GM23338 (cell line): ENCODE results near the gene AGAP1. TPM values are rescaled to one million over a fixed set of nuclear protein-coding genes. Genes with fewer than 3 reads are reported as not detected.

Experiments
- ATAC-seq: fragments of 200-7000 bp; cut with Tn5 transposase; 3 replicates; pipeline ENCODE4 v1.9.1; 2020
- DNase-seq: peaks from one replicate; pipeline ENCODE4 v3.0.0-alpha.2; 2015; ENCODE audit warnings: low spot score
- H2AFZ ChIP-seq: fragments of 200-600 bp; sonication (generic); 2 replicates; pipeline ENCODE4 v1.8.0; 2016; ENCODE audit warnings: antibody characterized with exemption, mild to moderate bottlenecking, moderate library complexity
- H3F3A ChIP-seq: fragments of 200-600 bp; sonication (generic); replicated peaks from 2 replicates; pipeline ENCODE4 v1.8.0; 2017; ENCODE audit warnings: antibody characterized with exemption, mixed run types, low read depth
- H3K27ac ChIP-seq: fragments of 200-600 bp; sonication (generic); 2 replicates; pipeline ENCODE4 v1.6.1; 2016; ENCODE audit warnings: low read depth
- H3K27me3 ChIP-seq: fragments of 200-600 bp; sonication (generic); 2 replicates; pipeline ENCODE4 v1.8.0; 2016; ENCODE audit warnings: mild to moderate bottlenecking, mixed run types, moderate library complexity; ENCODE audit not compliant: insufficient read depth
- H3K36me3 ChIP-seq: fragments of 200-600 bp; sonication (generic); 2 replicates; pipeline ENCODE4 v1.8.0; 2016; ENCODE audit warnings: mild to moderate bottlenecking; ENCODE audit not compliant: insufficient read depth
- H3K4me1 ChIP-seq: fragments of 200-600 bp; sonication (generic); 2 replicates; pipeline ENCODE4 v1.8.0; 2016; ENCODE audit warnings: mild to moderate bottlenecking, moderate library complexity; ENCODE audit not compliant: insufficient read depth
- H3K4me2 ChIP-seq: fragments of 200-600 bp; sonication (generic); 2 replicates; pipeline ENCODE4 v1.7.1; 2017; ENCODE audit warnings: mixed run types
- H3K4me3 ChIP-seq: fragments of 200-600 bp; sonication (generic); 2 replicates; pipeline ENCODE4 v1.6.1; 2016; ENCODE audit warnings: mixed run types
- H3K79me2 ChIP-seq: fragments of 200-600 bp; sonication (generic); replicated peaks from 2 replicates; pipeline ENCODE4 v1.8.0; 2017; ENCODE audit warnings: mild to moderate bottlenecking; ENCODE audit not compliant: insufficient read depth
- H3K9me2 ChIP-seq: fragments of 200-600 bp; sonication (generic); 2 replicates; pipeline ENCODE4 v1.8.0; 2017; ENCODE audit not compliant: insufficient read depth
- H4K20me1 ChIP-seq: fragments of 200-600 bp; sonication (generic); replicated peaks from 2 replicates; pipeline ENCODE4 v1.8.0; 2017; ENCODE audit warnings: mild to moderate bottlenecking; ENCODE audit not compliant: insufficient read depth
- H3K27ac Mint-ChIP-seq: 2 replicates; pipeline ENCODE4 v1.8.0; 2020; ENCODE audit warnings: inconsistent platforms, mild to moderate bottlenecking, moderate library complexity, mixed read lengths
- H3K27me3 Mint-ChIP-seq: 3 replicates; pipeline ENCODE4 v1.8.0; 2022; ENCODE audit warnings: low read depth, mild to moderate bottlenecking, moderate library complexity, mixed read lengths, inconsistent platforms; ENCODE audit not compliant: insufficient read depth, poor library complexity
- H3K36me3 Mint-ChIP-seq: 3 replicates; pipeline ENCODE4 v1.8.0; 2021; ENCODE audit warnings: low read depth, mild to moderate bottlenecking, inconsistent platforms, moderate library complexity, mixed read lengths
- H3K4me1 Mint-ChIP-seq: 3 replicates; pipeline ENCODE4 v1.8.0; 2020; ENCODE audit warnings: mild to moderate bottlenecking, inconsistent platforms, mixed read lengths
- H3K4me3 Mint-ChIP-seq: 3 replicates; pipeline ENCODE4 v1.8.0; 2021; ENCODE audit warnings: moderate library complexity, mild to moderate bottlenecking, inconsistent platforms, mixed read lengths
- H3K9me3 Mint-ChIP-seq: 3 replicates; pipeline ENCODE4 v1.8.0; 2020; ENCODE audit warnings: moderate library complexity, mild to moderate bottlenecking, inconsistent platforms, mixed read lengths
- CREB1 ChIP-seq: fragments of 250-450 bp; sonication (Bioruptor Pico); IDR thresholded peaks from 2 replicates; pipeline ENCODE4 v1.5.0; 2020; ENCODE audit warnings: low read depth, mild to moderate bottlenecking, moderate library complexity
- CTCF ChIP-seq, 2 experiments: fragments of 200-600 bp in 1 of 2; sonication (generic) in 1 of 2; conservative IDR thresholded peaks; 2 replicates each; pipeline versions ENCODE4 v1.5.1 to v1.6.1; 2016 to 2017; ENCODE audit warnings: antibody characterized with exemption in 2 of 2, low read depth in 2 of 2, mild to moderate bottlenecking in 2 of 2, moderate library complexity in 1 of 2
- JUNB ChIP-seq: IDR thresholded peaks from one replicate; pipeline ENCODE4 v1.6.1; 2016; ENCODE audit warnings: antibody characterized with exemption; ENCODE audit not compliant: unreplicated experiment
- NANOG ChIP-seq: IDR thresholded peaks from 2 replicates; pipeline ENCODE4 v1.6.1; 2016; ENCODE audit warnings: antibody characterized with exemption, borderline replicate concordance
- POLR2AphosphoS5 ChIP-seq: IDR thresholded peaks from 2 replicates; pipeline ENCODE4 v1.6.1; 2016; ENCODE audit warnings: antibody characterized with exemption, low read depth
- STAT1 ChIP-seq: IDR thresholded peaks from one replicate; pipeline ENCODE4 v1.6.1; 2016; ENCODE audit warnings: antibody characterized with exemption; ENCODE audit not compliant: unreplicated experiment
- ZNF331 ChIP-seq: fragments of 250-450 bp; sonication (Bioruptor Pico); IDR thresholded peaks from 2 replicates; pipeline ENCODE4 v1.5.0; 2020; ENCODE audit warnings: low read depth, mild to moderate bottlenecking, moderate library complexity
- polyA plus RNA-seq: library from polyadenylated mRNA; unstranded; fragments of >200 nt; fragmentation: Nextera tagmentation; extraction: Ambion mirVana; gene quantifications from 2 replicates; pipeline ENCODE4 v1.2.1, GENCODE V29; 2016
- total RNA-seq: library from RNA; depleted of rRNA; stranded (reverse); fragments of >200 nt; shearing (Covaris generic); gene quantifications from 2 replicates; pipeline ENCODE4 v1.2.3, GENCODE V29; 2014
- TF ChIP-seq, protein P1 (sequence below): IDR thresholded peaks from one replicate; pipeline ENCODE4 v1.6.1; 2018; ENCODE audit warnings: antibody characterized with exemption; ENCODE audit not compliant: unreplicated experiment
- TF ChIP-seq, protein P2 (sequence below): fragments of 250-450 bp; sonication (Bioruptor Pico); IDR thresholded peaks from 2 replicates; pipeline ENCODE4 v1.5.0; 2020; ENCODE audit warnings: mild to moderate bottlenecking, moderate library complexity

The AGAP1 gene
- total and polyA plus RNA-seq, 2 experiments from 2014 or later = 13.3 to 27.9 TPM

DNA sequence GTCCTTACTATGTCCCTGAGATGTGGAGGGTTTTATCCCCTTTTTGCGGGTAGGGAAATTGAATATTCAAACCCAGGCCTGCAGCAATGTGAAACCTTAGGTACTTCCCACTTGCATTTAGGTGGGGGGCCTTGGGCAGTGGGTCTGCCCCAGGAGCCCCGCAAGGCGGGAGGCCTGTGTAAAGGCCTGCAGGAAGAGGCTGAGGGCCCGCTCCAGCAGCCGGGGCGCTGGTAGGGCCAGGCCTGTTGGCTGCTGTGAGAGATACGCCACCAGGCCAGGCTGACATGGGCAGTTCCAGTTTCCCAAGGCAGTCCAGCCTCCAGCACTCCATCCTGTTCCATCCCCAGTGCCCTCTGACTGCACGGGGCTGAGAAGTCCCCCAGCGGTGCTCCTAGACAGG lies 610.1 kb downstream of the AGAP1 start:
- Histone ChIP-seq H3K27ac (no peak overlapping the region), H3K4me2 (no peak overlapping the region), H3K4me1 (peaks cover 19% of the 10 kb centered on the region), H3K27me3 (no peaks in the 10 kb centered on the region), H3K79me2 (no peaks in the 10 kb centered on the region), H3K4me3 (no peak overlapping the region), H4K20me1 (no peaks in the 10 kb centered on the region; the same call in 1 of the 2 replicates), H2AFZ (no peak overlapping the region), H3K9me2 (no peaks in the 10 kb centered on the region), H3F3A (0 out of 2 replicates have a peak, but pooled peaks cover 3% of the 10 kb centered on the region), H3K36me3 (no peaks in the 10 kb centered on the region)
- TF ChIP-seq, protein P1, sequence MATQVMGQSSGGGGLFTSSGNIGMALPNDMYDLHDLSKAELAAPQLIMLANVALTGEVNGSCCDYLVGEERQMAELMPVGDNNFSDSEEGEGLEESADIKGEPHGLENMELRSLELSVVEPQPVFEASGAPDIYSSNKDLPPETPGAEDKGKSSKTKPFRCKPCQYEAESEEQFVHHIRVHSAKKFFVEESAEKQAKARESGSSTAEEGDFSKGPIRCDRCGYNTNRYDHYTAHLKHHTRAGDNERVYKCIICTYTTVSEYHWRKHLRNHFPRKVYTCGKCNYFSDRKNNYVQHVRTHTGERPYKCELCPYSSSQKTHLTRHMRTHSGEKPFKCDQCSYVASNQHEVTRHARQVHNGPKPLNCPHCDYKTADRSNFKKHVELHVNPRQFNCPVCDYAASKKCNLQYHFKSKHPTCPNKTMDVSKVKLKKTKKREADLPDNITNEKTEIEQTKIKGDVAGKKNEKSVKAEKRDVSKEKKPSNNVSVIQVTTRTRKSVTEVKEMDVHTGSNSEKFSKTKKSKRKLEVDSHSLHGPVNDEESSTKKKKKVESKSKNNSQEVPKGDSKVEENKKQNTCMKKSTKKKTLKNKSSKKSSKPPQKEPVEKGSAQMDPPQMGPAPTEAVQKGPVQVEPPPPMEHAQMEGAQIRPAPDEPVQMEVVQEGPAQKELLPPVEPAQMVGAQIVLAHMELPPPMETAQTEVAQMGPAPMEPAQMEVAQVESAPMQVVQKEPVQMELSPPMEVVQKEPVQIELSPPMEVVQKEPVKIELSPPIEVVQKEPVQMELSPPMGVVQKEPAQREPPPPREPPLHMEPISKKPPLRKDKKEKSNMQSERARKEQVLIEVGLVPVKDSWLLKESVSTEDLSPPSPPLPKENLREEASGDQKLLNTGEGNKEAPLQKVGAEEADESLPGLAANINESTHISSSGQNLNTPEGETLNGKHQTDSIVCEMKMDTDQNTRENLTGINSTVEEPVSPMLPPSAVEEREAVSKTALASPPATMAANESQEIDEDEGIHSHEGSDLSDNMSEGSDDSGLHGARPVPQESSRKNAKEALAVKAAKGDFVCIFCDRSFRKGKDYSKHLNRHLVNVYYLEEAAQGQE = no peak
- no peak for TF ChIP-seq NANOG
- no peak for TF ChIP-seq CREB1 (CRISPR knock-in tag)
- TF ChIP-seq STAT1 = no peak
- no peak for TF ChIP-seq CTCF (conservative IDR thresholded peaks at IDR 0.05; ENCODE audit: low read depth in 2 of 2)
- no peak for TF ChIP-seq POLR2AphosphoS5
- TF ChIP-seq ZNF331 (CRISPR knock-in tag) = no peak
- no peak for TF ChIP-seq JUNB
- TF ChIP-seq, protein P2, sequence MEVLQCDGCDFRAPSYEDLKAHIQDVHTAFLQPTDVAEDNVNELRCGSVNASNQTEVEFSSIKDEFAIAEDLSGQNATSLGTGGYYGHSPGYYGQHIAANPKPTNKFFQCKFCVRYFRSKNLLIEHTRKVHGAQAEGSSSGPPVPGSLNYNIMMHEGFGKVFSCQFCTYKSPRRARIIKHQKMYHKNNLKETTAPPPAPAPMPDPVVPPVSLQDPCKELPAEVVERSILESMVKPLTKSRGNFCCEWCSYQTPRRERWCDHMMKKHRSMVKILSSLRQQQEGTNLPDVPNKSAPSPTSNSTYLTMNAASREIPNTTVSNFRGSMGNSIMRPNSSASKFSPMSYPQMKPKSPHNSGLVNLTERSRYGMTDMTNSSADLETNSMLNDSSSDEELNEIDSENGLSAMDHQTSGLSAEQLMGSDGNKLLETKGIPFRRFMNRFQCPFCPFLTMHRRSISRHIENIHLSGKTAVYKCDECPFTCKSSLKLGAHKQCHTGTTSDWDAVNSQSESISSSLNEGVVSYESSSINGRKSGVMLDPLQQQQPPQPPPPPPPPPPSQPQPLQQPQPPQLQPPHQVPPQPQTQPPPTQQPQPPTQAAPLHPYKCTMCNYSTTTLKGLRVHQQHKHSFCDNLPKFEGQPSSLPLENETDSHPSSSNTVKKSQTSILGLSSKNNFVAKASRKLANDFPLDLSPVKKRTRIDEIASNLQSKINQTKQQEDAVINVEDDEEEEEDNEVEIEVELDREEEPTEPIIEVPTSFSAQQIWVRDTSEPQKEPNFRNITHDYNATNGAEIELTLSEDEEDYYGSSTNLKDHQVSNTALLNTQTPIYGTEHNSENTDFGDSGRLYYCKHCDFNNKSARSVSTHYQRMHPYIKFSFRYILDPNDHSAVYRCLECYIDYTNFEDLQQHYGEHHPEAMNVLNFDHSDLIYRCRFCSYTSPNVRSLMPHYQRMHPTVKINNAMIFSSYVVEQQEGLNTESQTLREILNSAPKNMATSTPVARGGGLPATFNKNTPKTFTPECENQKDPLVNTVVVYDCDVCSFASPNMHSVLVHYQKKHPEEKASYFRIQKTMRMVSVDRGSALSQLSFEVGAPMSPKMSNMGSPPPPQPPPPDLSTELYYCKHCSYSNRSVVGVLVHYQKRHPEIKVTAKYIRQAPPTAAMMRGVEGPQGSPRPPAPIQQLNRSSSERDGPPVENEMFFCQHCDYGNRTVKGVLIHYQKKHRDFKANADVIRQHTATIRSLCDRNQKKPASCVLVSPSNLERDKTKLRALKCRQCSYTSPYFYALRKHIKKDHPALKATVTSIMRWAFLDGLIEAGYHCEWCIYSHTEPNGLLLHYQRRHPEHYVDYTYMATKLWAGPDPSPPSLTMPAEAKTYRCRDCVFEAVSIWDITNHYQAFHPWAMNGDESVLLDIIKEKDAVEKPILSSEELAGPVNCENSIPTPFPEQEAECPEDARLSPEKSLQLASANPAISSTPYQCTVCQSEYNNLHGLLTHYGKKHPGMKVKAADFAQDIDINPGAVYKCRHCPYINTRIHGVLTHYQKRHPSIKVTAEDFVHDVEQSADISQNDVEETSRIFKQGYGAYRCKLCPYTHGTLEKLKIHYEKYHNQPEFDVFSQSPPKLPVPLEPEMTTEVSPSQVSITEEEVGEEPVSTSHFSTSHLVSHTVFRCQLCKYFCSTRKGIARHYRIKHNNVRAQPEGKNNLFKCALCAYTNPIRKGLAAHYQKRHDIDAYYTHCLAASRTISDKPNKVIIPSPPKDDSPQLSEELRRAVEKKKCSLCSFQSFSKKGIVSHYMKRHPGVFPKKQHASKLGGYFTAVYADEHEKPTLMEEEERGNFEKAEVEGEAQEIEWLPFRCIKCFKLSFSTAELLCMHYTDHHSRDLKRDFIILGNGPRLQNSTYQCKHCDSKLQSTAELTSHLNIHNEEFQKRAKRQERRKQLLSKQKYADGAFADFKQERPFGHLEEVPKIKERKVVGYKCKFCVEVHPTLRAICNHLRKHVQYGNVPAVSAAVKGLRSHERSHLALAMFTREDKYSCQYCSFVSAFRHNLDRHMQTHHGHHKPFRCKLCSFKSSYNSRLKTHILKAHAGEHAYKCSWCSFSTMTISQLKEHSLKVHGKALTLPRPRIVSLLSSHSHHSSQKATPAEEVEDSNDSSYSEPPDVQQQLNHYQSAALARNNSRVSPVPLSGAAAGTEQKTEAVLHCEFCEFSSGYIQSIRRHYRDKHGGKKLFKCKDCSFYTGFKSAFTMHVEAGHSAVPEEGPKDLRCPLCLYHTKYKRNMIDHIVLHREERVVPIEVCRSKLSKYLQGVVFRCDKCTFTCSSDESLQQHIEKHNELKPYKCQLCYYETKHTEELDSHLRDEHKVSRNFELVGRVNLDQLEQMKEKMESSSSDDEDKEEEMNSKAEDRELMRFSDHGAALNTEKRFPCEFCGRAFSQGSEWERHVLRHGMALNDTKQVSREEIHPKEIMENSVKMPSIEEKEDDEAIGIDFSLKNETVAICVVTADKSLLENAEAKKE (CRISPR knock-in tag) = no peak
- H3K36me3 Mint-ChIP-seq = no peaks in the 10 kb centered on the region
- H3K9me3 Mint-ChIP-seq = no peaks in the 10 kb centered on the region
- DNase-seq (no peak), ATAC-seq (no peak)
- no peak overlapping the region for H3K4me3 Mint-ChIP-seq
- peaks cover 35% of the 10 kb centered on the region for H3K4me1 Mint-ChIP-seq
- H3K27me3 Mint-ChIP-seq = peaks cover 10% of the 10 kb centered on the region
- H3K27ac Mint-ChIP-seq = no peak overlapping the region; the same call in 1 of the 2 replicates
